Panc1 (cell line): ENCODE measurements around the gene ZBED4.

ENCODE experiments used
- POLR2AphosphoS5 ChIP-seq: IDR thresholded peaks from 2 replicates; pipeline ENCODE4 v1.6.1; 2012; ENCODE audit warnings: mild to moderate bottlenecking, low read depth, low read length, moderate library complexity
- REST ChIP-seq, 2 experiments: IDR thresholded peaks; 2 replicates each; pipeline ENCODE4 v1.6.1; 2011 to 2012; ENCODE audit warnings: low read depth in 2 of 2, control low read depth in 1 of 2, low read length in 1 of 2, mild to moderate bottlenecking in 1 of 2, moderate library complexity in 1 of 2; ENCODE audit not compliant: insufficient read depth in 1 of 2
- SIN3A ChIP-seq: IDR thresholded peaks from 2 replicates; pipeline ENCODE4 v1.6.1; 2012; ENCODE audit warnings: low read depth, mild to moderate bottlenecking, low read length, moderate library complexity, borderline replicate concordance; ENCODE audit not compliant: insufficient read depth
- TCF7L2 ChIP-seq: IDR thresholded peaks from 2 replicates; pipeline ENCODE4 v1.6.1; 2011; ENCODE audit warnings: mild to moderate bottlenecking, low read depth, low read length, inconsistent platforms
- TF ChIP-seq, protein P1 (sequence below): fragments of 450-650 bp; IDR thresholded peaks from 2 replicates; pipeline ENCODE4 v1.5.1; 2017; ENCODE audit warnings: mild to moderate bottlenecking

- TF ChIP-seq, protein P1, sequence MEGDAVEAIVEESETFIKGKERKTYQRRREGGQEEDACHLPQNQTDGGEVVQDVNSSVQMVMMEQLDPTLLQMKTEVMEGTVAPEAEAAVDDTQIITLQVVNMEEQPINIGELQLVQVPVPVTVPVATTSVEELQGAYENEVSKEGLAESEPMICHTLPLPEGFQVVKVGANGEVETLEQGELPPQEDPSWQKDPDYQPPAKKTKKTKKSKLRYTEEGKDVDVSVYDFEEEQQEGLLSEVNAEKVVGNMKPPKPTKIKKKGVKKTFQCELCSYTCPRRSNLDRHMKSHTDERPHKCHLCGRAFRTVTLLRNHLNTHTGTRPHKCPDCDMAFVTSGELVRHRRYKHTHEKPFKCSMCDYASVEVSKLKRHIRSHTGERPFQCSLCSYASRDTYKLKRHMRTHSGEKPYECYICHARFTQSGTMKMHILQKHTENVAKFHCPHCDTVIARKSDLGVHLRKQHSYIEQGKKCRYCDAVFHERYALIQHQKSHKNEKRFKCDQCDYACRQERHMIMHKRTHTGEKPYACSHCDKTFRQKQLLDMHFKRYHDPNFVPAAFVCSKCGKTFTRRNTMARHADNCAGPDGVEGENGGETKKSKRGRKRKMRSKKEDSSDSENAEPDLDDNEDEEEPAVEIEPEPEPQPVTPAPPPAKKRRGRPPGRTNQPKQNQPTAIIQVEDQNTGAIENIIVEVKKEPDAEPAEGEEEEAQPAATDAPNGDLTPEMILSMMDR, result no peak
- TF ChIP-seq REST (IDR thresholded peaks at IDR 0.05; ENCODE audit: insufficient read depth in 1 of 2, low read depth in 2 of 2, low read length in 1 of 2) (no peak), POLR2AphosphoS5 (no peak), SIN3A (no peak), TCF7L2 (no peak)
Measured at GRCh38 chr22:49935561-49935960, 81.9 kb downstream of the ZBED4 start.
